ENCODE measurements around the gene PARP16. TPM values are rescaled to one million over a fixed set of nuclear protein-coding genes. Genes with fewer than 3 reads are reported as not detected.

Gene PARP16
- total and polyA plus RNA-seq, 2 experiments from 2014 or later = 9.3 to 19.7 TPM

DNA sequence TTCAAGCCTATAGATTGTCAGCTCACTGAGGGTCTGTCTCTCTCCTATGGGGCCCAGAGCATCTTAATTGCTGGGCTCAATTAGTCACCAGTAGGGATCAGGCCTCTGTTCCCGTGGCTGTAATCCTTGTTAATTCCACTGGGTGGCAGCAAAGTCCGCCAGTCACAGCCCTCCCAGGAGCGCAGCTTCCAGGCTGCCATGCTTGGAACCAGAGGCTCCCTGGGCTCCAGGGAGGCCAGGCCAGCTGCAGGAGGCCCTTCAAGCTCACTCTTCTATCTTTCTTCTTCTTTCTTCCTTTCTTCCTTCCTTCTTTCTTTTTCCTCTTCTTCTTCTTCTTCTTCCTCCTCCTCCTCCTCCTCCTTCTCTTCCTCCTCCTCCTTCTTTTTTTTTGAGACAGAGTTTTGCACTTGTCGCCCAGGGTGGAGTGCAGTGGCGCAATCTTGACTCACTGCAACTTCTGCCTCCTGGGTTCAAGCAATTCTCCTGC is 32.2 kb upstream of the PARP16 start:
- DNase-seq (ENCODE audit: low spot score) = peak; percentile 90
- TF ChIP-seq EZH2 (IDR thresholded peaks at IDR 0.05; ENCODE audit: borderline replicate concordance) = no peak
- TF ChIP-seq, protein P1, sequence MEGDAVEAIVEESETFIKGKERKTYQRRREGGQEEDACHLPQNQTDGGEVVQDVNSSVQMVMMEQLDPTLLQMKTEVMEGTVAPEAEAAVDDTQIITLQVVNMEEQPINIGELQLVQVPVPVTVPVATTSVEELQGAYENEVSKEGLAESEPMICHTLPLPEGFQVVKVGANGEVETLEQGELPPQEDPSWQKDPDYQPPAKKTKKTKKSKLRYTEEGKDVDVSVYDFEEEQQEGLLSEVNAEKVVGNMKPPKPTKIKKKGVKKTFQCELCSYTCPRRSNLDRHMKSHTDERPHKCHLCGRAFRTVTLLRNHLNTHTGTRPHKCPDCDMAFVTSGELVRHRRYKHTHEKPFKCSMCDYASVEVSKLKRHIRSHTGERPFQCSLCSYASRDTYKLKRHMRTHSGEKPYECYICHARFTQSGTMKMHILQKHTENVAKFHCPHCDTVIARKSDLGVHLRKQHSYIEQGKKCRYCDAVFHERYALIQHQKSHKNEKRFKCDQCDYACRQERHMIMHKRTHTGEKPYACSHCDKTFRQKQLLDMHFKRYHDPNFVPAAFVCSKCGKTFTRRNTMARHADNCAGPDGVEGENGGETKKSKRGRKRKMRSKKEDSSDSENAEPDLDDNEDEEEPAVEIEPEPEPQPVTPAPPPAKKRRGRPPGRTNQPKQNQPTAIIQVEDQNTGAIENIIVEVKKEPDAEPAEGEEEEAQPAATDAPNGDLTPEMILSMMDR (IDR thresholded peaks at IDR 0.05; ENCODE audit: poor library complexity) = peak; percentile 89
- TF ChIP-seq EZH2phosphoT487 (IDR thresholded peaks at IDR 0.05; ENCODE audit: low read depth, severe bottlenecking, unreplicated experiment) = no peak
- Histone ChIP-seq H3K4me2 (no peak overlapping the region), H4K20me1 (ENCODE audit: insufficient read depth, poor library complexity, severe bottlenecking) (no peaks in the 10 kb centered on the region), H3K27ac (no peak overlapping the region), H2AFZ (no peak overlapping the region), H3K9me3 (ENCODE audit: low read depth) (no peaks in the 10 kb centered on the region), H3K79me2 (no peaks in the 10 kb centered on the region), H3K27me3 (no peaks in the 10 kb centered on the region), H3K36me3 (replicated peaks; ENCODE audit: insufficient read depth, low read depth) (no peaks in the 10 kb centered on the region), H3K9me2 (replicated peaks; ENCODE audit: insufficient read depth) (no peaks in the 10 kb centered on the region), H3K4me3 (no peak overlapping the region), H3K4me1 (ENCODE audit: insufficient read depth) (no peaks in the 10 kb centered on the region)
- WGBS (ENCODE audit: low lambda C conversion rate, missing lambda C conversion rate) = 40% methylated on average over 5 of the region's 5 CpGs

DNA sequence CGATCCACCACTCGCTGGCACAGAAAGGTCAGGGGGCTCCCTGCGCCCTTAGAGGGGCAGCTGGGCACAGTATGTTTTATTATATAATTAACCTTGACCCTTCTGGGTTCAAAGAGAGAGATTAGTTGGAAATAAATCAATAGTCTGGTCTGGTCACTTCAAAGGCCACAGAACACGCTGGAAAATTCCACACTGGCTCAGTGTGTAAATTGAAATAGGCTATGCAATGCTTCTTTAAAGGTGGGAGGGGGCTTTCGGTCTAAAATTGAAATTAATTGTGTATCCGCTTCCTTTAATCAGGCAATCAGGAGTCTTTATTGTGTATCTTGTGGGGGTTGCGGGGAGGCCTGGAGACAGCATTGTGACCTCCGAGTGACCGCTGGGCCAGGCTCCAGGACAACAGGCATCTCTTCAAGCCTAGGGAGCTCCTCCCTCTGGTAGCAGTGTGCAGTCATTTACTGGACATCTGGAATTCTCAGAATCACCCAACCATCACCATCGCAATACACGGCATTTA is 25.8 kb upstream of the PARP16 start:
- TF ChIP-seq, protein P1 (IDR thresholded peaks at IDR 0.05; ENCODE audit: poor library complexity) = no peak
- TF ChIP-seq EZH2phosphoT487 (IDR thresholded peaks at IDR 0.05; ENCODE audit: low read depth, severe bottlenecking, unreplicated experiment) = no peak
- TF ChIP-seq EZH2 (IDR thresholded peaks at IDR 0.05; ENCODE audit: borderline replicate concordance) = no peak
- no peaks in the 10 kb centered on the region for H3K79me2 ChIP-seq
- H4K20me1 ChIP-seq (ENCODE audit: insufficient read depth, poor library complexity, severe bottlenecking) = no peaks in the 10 kb centered on the region
- no peak overlapping the region for H3K4me3 ChIP-seq
- DNase-seq (ENCODE audit: low spot score) = no peak
- no peaks in the 10 kb centered on the region for H3K9me3 ChIP-seq (ENCODE audit: low read depth)
- no peak overlapping the region for H3K27ac ChIP-seq
- no peak overlapping the region for H2AFZ ChIP-seq
- no peak overlapping the region for H3K4me2 ChIP-seq
- no peaks in the 10 kb centered on the region for H3K9me2 ChIP-seq (replicated peaks; ENCODE audit: insufficient read depth)
- H3K36me3 ChIP-seq (replicated peaks; ENCODE audit: insufficient read depth, low read depth) = no peaks in the 10 kb centered on the region
- 45% methylated on average over 11 of the region's 11 CpGs for WGBS (ENCODE audit: low lambda C conversion rate, missing lambda C conversion rate)
- H3K27me3 ChIP-seq = no peaks in the 10 kb centered on the region
- H3K4me1 ChIP-seq (ENCODE audit: insufficient read depth) = peaks cover 2% of the 10 kb centered on the region

DNA sequence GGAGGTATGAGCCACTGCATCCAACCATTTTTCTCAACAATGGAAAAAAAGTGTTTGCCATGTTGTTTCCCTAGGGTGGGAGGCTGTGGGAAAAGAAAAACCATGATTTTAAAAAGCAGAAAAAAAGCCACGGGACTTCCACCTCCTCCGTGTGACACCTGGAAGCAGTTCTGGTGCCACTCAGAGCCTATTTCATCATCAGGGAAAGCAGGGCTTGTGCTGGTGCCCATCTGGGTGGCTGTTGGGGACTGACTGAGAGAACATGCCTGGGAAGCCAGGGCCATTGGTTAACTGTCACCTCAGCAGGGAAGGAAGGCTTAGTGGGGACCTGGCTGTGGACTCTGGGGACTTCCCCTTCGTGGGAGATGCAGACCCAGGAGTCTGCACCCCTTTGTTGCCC is 25.1 kb upstream of the PARP16 start:
- Histone ChIP-seq H2AFZ (no peak overlapping the region), H3K4me3 (no peak overlapping the region), H3K79me2 (no peaks in the 10 kb centered on the region), H4K20me1 (ENCODE audit: insufficient read depth, poor library complexity, severe bottlenecking) (no peaks in the 10 kb centered on the region), H3K4me2 (no peak overlapping the region), H3K27ac (no peak overlapping the region), H3K9me2 (replicated peaks; ENCODE audit: insufficient read depth) (no peaks in the 10 kb centered on the region), H3K27me3 (no peaks in the 10 kb centered on the region), H3K9me3 (ENCODE audit: low read depth) (no peaks in the 10 kb centered on the region), H3K4me1 (ENCODE audit: insufficient read depth) (peaks cover 2% of the 10 kb centered on the region), H3K36me3 (replicated peaks; ENCODE audit: insufficient read depth, low read depth) (no peaks in the 10 kb centered on the region)
- no peak for DNase-seq (ENCODE audit: low spot score)
- TF ChIP-seq EZH2 (IDR thresholded peaks at IDR 0.05; ENCODE audit: borderline replicate concordance) = no peak
- TF ChIP-seq EZH2phosphoT487 (IDR thresholded peaks at IDR 0.05; ENCODE audit: low read depth, severe bottlenecking, unreplicated experiment) = no peak
- WGBS (ENCODE audit: low lambda C conversion rate, missing lambda C conversion rate) = 65% methylated on average over 3 of the region's 3 CpGs

DNA sequence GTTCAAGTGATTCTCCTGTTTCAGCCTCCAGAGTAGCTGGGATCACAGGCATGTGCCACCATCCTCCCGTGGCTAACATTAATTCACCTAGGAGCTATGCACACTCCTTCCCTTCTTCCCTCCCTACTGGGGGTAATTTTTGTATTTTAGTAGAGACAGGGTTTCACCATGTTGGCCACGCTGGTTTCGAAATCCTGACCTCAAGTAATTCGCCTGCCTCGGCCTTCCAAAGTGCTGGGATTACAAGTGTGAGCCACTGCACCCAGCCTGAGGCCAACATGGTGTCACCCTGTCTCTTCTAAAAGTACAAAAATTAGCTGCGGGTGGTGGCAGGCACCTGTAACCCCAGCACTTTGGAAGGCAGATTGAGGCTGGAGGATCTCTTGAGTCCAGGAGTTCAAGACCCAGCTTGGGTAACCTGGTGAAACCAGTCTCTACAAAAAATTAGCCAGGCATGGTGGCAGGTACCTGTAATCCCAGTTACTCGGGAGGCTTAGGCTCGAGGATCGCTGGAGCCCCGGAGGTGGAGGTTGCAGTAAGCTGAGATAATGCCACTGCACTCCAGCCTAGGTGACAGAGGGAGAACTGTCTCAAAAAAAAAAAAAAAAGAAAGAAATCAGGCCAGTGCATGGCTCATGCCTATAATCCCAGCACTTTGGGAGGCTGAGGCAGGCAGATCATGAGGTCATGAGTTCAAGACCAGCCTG is 23.9 kb upstream of the PARP16 start:
- DNase-seq (ENCODE audit: low spot score) = no peak
- H3K4me3 ChIP-seq = no peak overlapping the region
- H3K9me3 ChIP-seq (ENCODE audit: low read depth) = no peaks in the 10 kb centered on the region
- H3K27ac ChIP-seq = no peak overlapping the region
- TF ChIP-seq EZH2 (IDR thresholded peaks at IDR 0.05; ENCODE audit: borderline replicate concordance) (no peak), EZH2phosphoT487 (IDR thresholded peaks at IDR 0.05; ENCODE audit: low read depth, severe bottlenecking, unreplicated experiment) (no peak)
- TF ChIP-seq, protein P1 (IDR thresholded peaks at IDR 0.05; ENCODE audit: poor library complexity) = no peak
- no peaks in the 10 kb centered on the region for H3K9me2 ChIP-seq (replicated peaks; ENCODE audit: insufficient read depth)
- H3K4me1 ChIP-seq (ENCODE audit: insufficient read depth) = peaks cover 2% of the 10 kb centered on the region
- H3K36me3 ChIP-seq (replicated peaks; ENCODE audit: insufficient read depth, low read depth) = no peaks in the 10 kb centered on the region
- no peaks in the 10 kb centered on the region for H4K20me1 ChIP-seq (ENCODE audit: insufficient read depth, poor library complexity, severe bottlenecking)
- H3K79me2 ChIP-seq = no peaks in the 10 kb centered on the region
- H3K4me2 ChIP-seq = no peak overlapping the region
- no peak overlapping the region for H2AFZ ChIP-seq
- 90% methylated on average over 10 of the region's 10 CpGs for WGBS (ENCODE audit: low lambda C conversion rate, missing lambda C conversion rate)
- no peaks in the 10 kb centered on the region for H3K27me3 ChIP-seq
